Measurements from ENCODE around the gene OR5L1.

GRCh38 chr11:55791606-55792005 lies 19.6 kb upstream of the OR5L1 start:
- TF ChIP-seq, protein P1, sequence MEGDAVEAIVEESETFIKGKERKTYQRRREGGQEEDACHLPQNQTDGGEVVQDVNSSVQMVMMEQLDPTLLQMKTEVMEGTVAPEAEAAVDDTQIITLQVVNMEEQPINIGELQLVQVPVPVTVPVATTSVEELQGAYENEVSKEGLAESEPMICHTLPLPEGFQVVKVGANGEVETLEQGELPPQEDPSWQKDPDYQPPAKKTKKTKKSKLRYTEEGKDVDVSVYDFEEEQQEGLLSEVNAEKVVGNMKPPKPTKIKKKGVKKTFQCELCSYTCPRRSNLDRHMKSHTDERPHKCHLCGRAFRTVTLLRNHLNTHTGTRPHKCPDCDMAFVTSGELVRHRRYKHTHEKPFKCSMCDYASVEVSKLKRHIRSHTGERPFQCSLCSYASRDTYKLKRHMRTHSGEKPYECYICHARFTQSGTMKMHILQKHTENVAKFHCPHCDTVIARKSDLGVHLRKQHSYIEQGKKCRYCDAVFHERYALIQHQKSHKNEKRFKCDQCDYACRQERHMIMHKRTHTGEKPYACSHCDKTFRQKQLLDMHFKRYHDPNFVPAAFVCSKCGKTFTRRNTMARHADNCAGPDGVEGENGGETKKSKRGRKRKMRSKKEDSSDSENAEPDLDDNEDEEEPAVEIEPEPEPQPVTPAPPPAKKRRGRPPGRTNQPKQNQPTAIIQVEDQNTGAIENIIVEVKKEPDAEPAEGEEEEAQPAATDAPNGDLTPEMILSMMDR (IDR thresholded peaks at IDR 0.05 in 8 of 11, conservative IDR thresholded peaks at IDR 0.05 in 3 of 11): no peak
- TF ChIP-seq POLR2A (IDR thresholded peaks at IDR 0.05): no peak

Data from spleen (tissue), 7 donors.